GM13976 (cell line): ENCODE results near the gene ZBTB38.

ENCODE experiments used
- DNase-seq: peaks from one replicate; pipeline ENCODE4 v3.0.0; 2012; ENCODE audit warnings: low spot score
- CTCF ChIP-seq: IDR thresholded peaks from 2 replicates; pipeline ENCODE4 v1.5.1; 2012; ENCODE audit warnings: borderline replicate concordance, mild to moderate bottlenecking; ENCODE audit not compliant: insufficient read depth; ENCODE audit errors: extremely low read depth, missing control alignments, control extremely low read depth
- in situ Hi-C: fragments of 300-500 bp; cut with MboI; formaldehyde crosslinking; loops from one replicate; pipeline ENCODE4 v1.12.0; 2022; ENCODE audit warnings: low sequenced_read_pairs, mixed read lengths, inconsistent platforms; ENCODE audit not compliant: unreplicated experiment

The ZBTB38 gene

GRCh38 chr3:141365201-141365600 is 3.1 kb upstream of the ZBTB38 start:
- no peak for DNase-seq
- in situ Hi-C loops: loop anchor here (10.0 kb wide), 1 partner anchor 80 kb away; no protein-coding TSS in a partner anchor
- TF ChIP-seq CTCF: no peak

- no peak for DNase-seq
- no peak for TF ChIP-seq CTCF
- in situ Hi-C loops: loop anchor here (10.0 kb wide), 1 partner anchor 78 kb away; no protein-coding TSS in a partner anchor
Measured at GRCh38 chr3:141366285-141367037, 1.8 kb upstream of the ZBTB38 start.

GRCh38 chr3:141367038-141367730 is 1.1 kb upstream of the ZBTB38 start:
- in situ Hi-C loops: loop anchor here (10.0 kb wide), 1 partner anchor 78 kb away; no protein-coding TSS in a partner anchor
- TF ChIP-seq CTCF: no peak
- no peak for DNase-seq

GRCh38 chr3:141368925-141369794 is 856 bp downstream of the ZBTB38 start:
- no peak for TF ChIP-seq CTCF
- no peak for DNase-seq
- in situ Hi-C loops: loop anchor here (10.0 kb wide), 1 partner anchor 76 kb away; no protein-coding TSS in a partner anchor

GRCh38 chr3:141370065-141370533 is 1.8 kb downstream of the ZBTB38 start:
- peak; percentile 79 for DNase-seq
- TF ChIP-seq CTCF: peak; percentile 49
- in situ Hi-C loops: no loop called here

GRCh38 chr3:141371882-141372281 is 3.6 kb downstream of the ZBTB38 start:
- TF ChIP-seq CTCF: no peak
- in situ Hi-C loops: no loop called here
- no peak for DNase-seq
